CD14-positive monocyte (primary cell): ENCODE results near the gene GRWD1. TPM values are rescaled to one million over a fixed set of nuclear protein-coding genes. Genes with fewer than 3 reads are reported as not detected.
A peak's percentile ranks its signal among the peaks of the same experiment; 100 is the strongest.

Experiments
- DNase-seq, 3 donors: peaks; one replicate each; pipeline ENCODE4 v3.0.0-alpha.2; 2011 to 2022
- H2AFZ ChIP-seq: 2 replicates; pipeline ENCODE4 v1.6.0; 2012; ENCODE audit warnings: mild to moderate bottlenecking, low read depth, low read length, inconsistent platforms; ENCODE audit not compliant: insufficient read depth, poor library complexity, severe bottlenecking
- H3K27ac ChIP-seq, 2 donors: 1 replicate in 1 of 2; 2 replicates in 1 of 2; pipeline ENCODE4 v1.5.1; 2012 to 2013; ENCODE audit warnings: low read length in 2 of 2, control low read depth in 1 of 2, inconsistent platforms in 1 of 2, low read depth in 1 of 2, mild to moderate bottlenecking in 1 of 2
- H3K27me3 ChIP-seq, 2 donors: one replicate each; pipeline versions ENCODE4 v1.6.0 to v1.6.1; 2011 to 2013; ENCODE audit warnings: low read length in 2 of 2; ENCODE audit not compliant: control insufficient read depth in 2 of 2, insufficient read depth in 2 of 2
- H3K36me3 ChIP-seq, 2 donors: replicated peaks in 1 of 2; 1 replicate in 1 of 2; 2 replicates in 1 of 2; pipeline versions ENCODE4 v1.5.1 to v1.6.1; 2012 to 2013; ENCODE audit warnings: low read length in 2 of 2, control low read depth in 1 of 2, inconsistent platforms in 1 of 2, mild to moderate bottlenecking in 1 of 2; ENCODE audit not compliant: insufficient read depth in 2 of 2, control insufficient read depth in 1 of 2
- H3K4me1 ChIP-seq, 2 donors: 1 replicate in 1 of 2; 2 replicates in 1 of 2; pipeline versions ENCODE4 v1.5.1 to v1.6.1; 2012 to 2013; ENCODE audit warnings: low read length in 2 of 2, control low read depth in 1 of 2, inconsistent platforms in 1 of 2, mild to moderate bottlenecking in 1 of 2, moderate library complexity in 1 of 2; ENCODE audit not compliant: insufficient read depth in 2 of 2, control insufficient read depth in 1 of 2
- H3K4me2 ChIP-seq: replicated peaks from 2 replicates; pipeline ENCODE3; 2012; ENCODE audit warnings: low read length, moderate library complexity, mild to moderate bottlenecking; ENCODE audit not compliant: poor library complexity, severe bottlenecking; ENCODE audit errors: extremely low read depth
- H3K4me3 ChIP-seq, 3 experiments: fragments of 200-600 bp in 1 of 3; sonication (generic) in 1 of 3; replicated peaks in 1 of 3; 1 replicate in 2 of 3; 2 replicates in 1 of 3; pipeline ENCODE4 v1.5.1; 2011 to 2013; ENCODE audit warnings: low read length in 3 of 3, mild to moderate bottlenecking in 3 of 3, control low read depth in 2 of 3, low read depth in 2 of 3, inconsistent platforms in 1 of 3, moderate library complexity in 1 of 3
- H3K79me2 ChIP-seq: 2 replicates; pipeline ENCODE4 v1.6.0; 2012; ENCODE audit warnings: mild to moderate bottlenecking, control low read depth, inconsistent platforms, low read length, moderate library complexity; ENCODE audit not compliant: insufficient read depth
- H3K9ac ChIP-seq: 2 replicates; pipeline ENCODE4 v1.6.0; 2017; ENCODE audit warnings: low read length, mild to moderate bottlenecking; ENCODE audit not compliant: insufficient read depth, poor library complexity, severe bottlenecking
- H3K9me3 ChIP-seq, 2 donors: replicated peaks in 1 of 2; 1 replicate in 1 of 2; 2 replicates in 1 of 2; pipeline versions ENCODE4 v1.5.1 to v1.6.1; 2012 to 2013; ENCODE audit warnings: low read length in 2 of 2, control low read depth in 1 of 2; ENCODE audit not compliant: control insufficient read depth in 1 of 2, insufficient read depth in 1 of 2
- H4K20me1 ChIP-seq: 2 replicates; pipeline ENCODE4 v1.6.0; 2012; ENCODE audit warnings: mild to moderate bottlenecking, low read length, control low read depth, moderate library complexity; ENCODE audit not compliant: insufficient read depth
- H3K27ac Mint-ChIP-seq, 7 donors: one replicate each; pipeline ENCODE4 v1.8.0; 2020; ENCODE audit warnings: mild to moderate bottlenecking in 7 of 7, mixed read lengths in 7 of 7, moderate library complexity in 6 of 7, inconsistent platforms in 2 of 7
- H3K27me3 Mint-ChIP-seq, 3 donors: one replicate each; pipeline ENCODE4 v1.8.0; 2021 to 2022; ENCODE audit warnings: low read depth in 3 of 3, mild to moderate bottlenecking in 3 of 3, mixed read lengths in 3 of 3, moderate library complexity in 3 of 3, inconsistent platforms in 1 of 3
- H3K36me3 Mint-ChIP-seq, 2 donors: one replicate each; pipeline ENCODE4 v1.8.0; 2020; ENCODE audit warnings: mixed read lengths in 2 of 2, inconsistent platforms in 1 of 2, mild to moderate bottlenecking in 1 of 2
- H3K4me1 Mint-ChIP-seq: one replicate; pipeline ENCODE4 v1.8.0; 2020; ENCODE audit warnings: mild to moderate bottlenecking, mixed read lengths
- H3K4me3 Mint-ChIP-seq, 2 donors: one replicate each; pipeline ENCODE4 v1.8.0; 2020; ENCODE audit warnings: mild to moderate bottlenecking in 2 of 2, mixed read lengths in 2 of 2, moderate library complexity in 1 of 2
- H3K9me3 Mint-ChIP-seq, 7 donors: one replicate each; pipeline ENCODE4 v1.8.0; 2020 to 2022; ENCODE audit warnings: mixed read lengths in 7 of 7, mild to moderate bottlenecking in 6 of 7, moderate library complexity in 6 of 7, inconsistent platforms in 2 of 7
- WGBS: methylation state at CpG from one replicate; pipeline ENCODE4 v1.1.5; 2013; ENCODE audit warnings: missing lambda C conversion rate; ENCODE audit not compliant: insufficient coverage; 5-methylcytosine and 5-hydroxymethylcytosine counted together
- intact Hi-C, 2 donors: fragments of 100-400 bp; cut with micrococcal nuclease; formaldehyde crosslinking; loops; one replicate each; pipeline versions ENCODE4 v1.15.0 to v1.15.1; 2023
- polyA plus RNA-seq, 3 donors: library from polyadenylated mRNA; depleted of rRNA in 1 of 3; unstranded in 2 of 3; stranded (reverse) in 1 of 3; fragments of 300-500 nt in 2 of 3; fragments of >200 nt in 1 of 3; fragmentation: Illumina TruSeq in 2 of 3; gene quantifications; 1 replicate in 2 of 3; 2 replicates in 1 of 3; pipeline ENCODE4 v1.2.3, GENCODE V29; 2012 to 2021
- TF ChIP-seq, protein P1 (sequence below): fragments of 200-600 bp; IDR thresholded peaks from one replicate; pipeline ENCODE4 v1.8.0; 2022; ENCODE audit warnings: antibody characterized with exemption, mild to moderate bottlenecking

The GRWD1 gene
- polyA plus RNA-seq, 3 donors = 3.7 to 13.9 (median 10.0) TPM

DNA sequence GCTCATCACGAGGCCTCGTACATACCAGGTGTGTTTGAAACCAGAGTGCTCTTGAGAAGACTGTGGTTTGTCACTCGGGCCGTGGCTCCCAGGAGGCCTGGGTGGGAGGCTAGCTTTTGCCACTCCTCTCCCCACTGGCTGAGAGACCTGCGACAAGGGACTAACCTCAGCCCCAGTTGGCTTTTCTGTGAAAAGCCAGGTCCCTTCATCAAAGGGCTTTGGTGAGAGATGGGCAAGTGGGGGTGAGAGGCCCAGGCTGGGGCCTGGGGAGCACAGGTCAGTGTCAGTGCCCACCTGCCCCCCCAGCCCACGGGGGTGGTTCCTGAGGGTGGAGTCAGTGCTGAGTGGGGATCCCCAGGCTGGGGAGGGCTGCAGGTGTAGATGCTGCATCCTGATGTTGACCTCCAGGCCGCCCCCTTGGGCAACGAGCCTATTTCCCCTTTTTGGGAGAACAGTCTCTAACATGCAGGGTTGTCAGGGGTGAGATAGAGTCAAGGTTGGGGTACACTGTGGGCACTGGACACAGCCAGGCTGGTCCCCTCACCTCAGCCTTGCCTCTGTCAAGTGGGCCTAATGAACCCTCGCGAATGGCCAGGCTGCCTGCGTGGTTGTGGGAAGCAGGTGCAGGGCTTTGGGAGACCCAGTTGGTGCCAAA, 10.3 kb downstream of the GRWD1 start:
- TF ChIP-seq, protein P1, sequence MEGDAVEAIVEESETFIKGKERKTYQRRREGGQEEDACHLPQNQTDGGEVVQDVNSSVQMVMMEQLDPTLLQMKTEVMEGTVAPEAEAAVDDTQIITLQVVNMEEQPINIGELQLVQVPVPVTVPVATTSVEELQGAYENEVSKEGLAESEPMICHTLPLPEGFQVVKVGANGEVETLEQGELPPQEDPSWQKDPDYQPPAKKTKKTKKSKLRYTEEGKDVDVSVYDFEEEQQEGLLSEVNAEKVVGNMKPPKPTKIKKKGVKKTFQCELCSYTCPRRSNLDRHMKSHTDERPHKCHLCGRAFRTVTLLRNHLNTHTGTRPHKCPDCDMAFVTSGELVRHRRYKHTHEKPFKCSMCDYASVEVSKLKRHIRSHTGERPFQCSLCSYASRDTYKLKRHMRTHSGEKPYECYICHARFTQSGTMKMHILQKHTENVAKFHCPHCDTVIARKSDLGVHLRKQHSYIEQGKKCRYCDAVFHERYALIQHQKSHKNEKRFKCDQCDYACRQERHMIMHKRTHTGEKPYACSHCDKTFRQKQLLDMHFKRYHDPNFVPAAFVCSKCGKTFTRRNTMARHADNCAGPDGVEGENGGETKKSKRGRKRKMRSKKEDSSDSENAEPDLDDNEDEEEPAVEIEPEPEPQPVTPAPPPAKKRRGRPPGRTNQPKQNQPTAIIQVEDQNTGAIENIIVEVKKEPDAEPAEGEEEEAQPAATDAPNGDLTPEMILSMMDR = no peak
- H3K9me3 ChIP-seq = no peaks in the 10 kb centered on the region
- peaks cover 42 to 64% of the 10 kb centered on the region in 2 donors for H3K36me3 ChIP-seq
- H3K27ac Mint-ChIP-seq = no peak overlapping the region
- H2AFZ ChIP-seq = no peak overlapping the region
- peaks cover 4% of the 10 kb centered on the region for H4K20me1 ChIP-seq
- peaks cover 39 to 61% of the 10 kb centered on the region in 2 donors for H3K36me3 Mint-ChIP-seq
- no peak overlapping the region for H3K9ac ChIP-seq
- H3K4me3 Mint-ChIP-seq = no peak overlapping the region
- intact Hi-C loops = no loop called here
- H3K27me3 Mint-ChIP-seq = peaks cover 0 to 1% (median 0%) of the 10 kb centered on the region in 3 donors
- H3K4me1 ChIP-seq = no peaks in the 10 kb centered on the region
- no peaks in the 10 kb centered on the region for H3K27me3 ChIP-seq
- no peak overlapping the region for H3K27ac ChIP-seq
- no peak for DNase-seq
- H3K79me2 ChIP-seq = no peaks in the 10 kb centered on the region
- H3K4me3 ChIP-seq = no peak overlapping the region
- no peak overlapping the region for H3K4me2 ChIP-seq
- 87% methylated on average over 10 of the region's 11 CpGs for WGBS
- H3K9me3 Mint-ChIP-seq = no peaks in the 10 kb centered on the region
- H3K4me1 Mint-ChIP-seq = peaks cover 3% of the 10 kb centered on the region

DNA sequence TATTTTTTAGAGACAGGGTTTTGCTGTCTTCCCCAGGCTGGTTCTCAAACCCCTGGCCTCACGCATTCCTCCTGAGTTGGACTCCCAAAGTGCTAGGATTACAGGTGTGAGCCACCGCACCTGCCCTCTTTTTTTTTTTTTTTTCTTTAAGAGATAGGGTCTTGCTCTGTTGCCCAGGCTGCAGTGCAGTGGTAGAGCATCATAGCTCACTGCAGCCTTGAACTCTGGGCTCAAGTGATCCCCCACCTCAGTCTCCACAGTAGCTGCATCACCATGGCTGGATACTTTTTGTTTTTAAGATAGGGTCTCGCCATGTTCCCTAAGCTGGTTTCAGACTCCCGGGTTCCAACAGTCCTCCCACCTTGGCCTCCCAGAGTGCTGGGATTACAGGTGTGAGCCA, 11.1 kb downstream of the GRWD1 start:
- H3K4me3 Mint-ChIP-seq = no peak overlapping the region
- H3K27ac Mint-ChIP-seq = peak overlapping the region in 2 of 7 donors; percentile 30 to 45
- H3K9me3 Mint-ChIP-seq = no peaks in the 10 kb centered on the region
- intact Hi-C loops = no loop called here
- Histone ChIP-seq H3K4me1 (no peaks in the 10 kb centered on the region), H3K36me3 (peaks cover 35 to 56% of the 10 kb centered on the region in 2 donors), H3K4me2 (no peak overlapping the region), H3K4me3 (no peak overlapping the region), H4K20me1 (peaks cover 4% of the 10 kb centered on the region), H3K27me3 (no peaks in the 10 kb centered on the region), H2AFZ (no peak overlapping the region), H3K9me3 (no peaks in the 10 kb centered on the region), H3K9ac (no peak overlapping the region), H3K79me2 (no peaks in the 10 kb centered on the region), H3K27ac (no peak overlapping the region)
- peaks cover 32 to 53% of the 10 kb centered on the region in 2 donors for H3K36me3 Mint-ChIP-seq
- no peak for DNase-seq
- peaks cover 0 to 1% (median 0%) of the 10 kb centered on the region in 3 donors for H3K27me3 Mint-ChIP-seq
- peaks cover 3% of the 10 kb centered on the region for H3K4me1 Mint-ChIP-seq
- WGBS = 100% methylated on average over 2 of the region's 4 CpGs
- TF ChIP-seq, protein P1 = no peak
